Measurements from ENCODE around the gene WDR45B. TPM values are rescaled to one million over a fixed set of nuclear protein-coding genes. Genes with fewer than 3 reads are reported as not detected.

WDR45B gene
- total RNA-seq, 1 experiment from 2014 or later, result 96.5 TPM

DNA sequence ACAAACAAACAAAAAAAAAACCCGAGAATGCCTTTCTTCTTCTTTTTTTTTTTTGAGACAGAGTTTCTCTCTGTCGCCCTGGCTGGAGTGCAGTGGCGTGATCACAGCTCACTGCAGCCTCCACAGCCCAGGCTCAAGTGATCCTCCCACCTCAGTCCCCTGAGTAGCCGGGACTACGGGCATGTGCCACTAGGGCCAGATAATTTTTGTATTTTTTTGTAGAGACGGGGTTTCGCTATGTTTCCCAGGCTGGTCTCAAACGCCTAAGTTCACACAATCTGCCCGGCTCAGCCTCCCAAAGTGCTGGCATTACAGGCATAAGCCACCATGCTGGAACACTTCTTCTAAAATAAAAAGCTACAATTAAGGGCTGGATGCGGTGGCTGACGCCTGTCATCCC is 17.0 kb upstream of the WDR45B start (continued):
- TF ChIP-seq, protein P1, sequence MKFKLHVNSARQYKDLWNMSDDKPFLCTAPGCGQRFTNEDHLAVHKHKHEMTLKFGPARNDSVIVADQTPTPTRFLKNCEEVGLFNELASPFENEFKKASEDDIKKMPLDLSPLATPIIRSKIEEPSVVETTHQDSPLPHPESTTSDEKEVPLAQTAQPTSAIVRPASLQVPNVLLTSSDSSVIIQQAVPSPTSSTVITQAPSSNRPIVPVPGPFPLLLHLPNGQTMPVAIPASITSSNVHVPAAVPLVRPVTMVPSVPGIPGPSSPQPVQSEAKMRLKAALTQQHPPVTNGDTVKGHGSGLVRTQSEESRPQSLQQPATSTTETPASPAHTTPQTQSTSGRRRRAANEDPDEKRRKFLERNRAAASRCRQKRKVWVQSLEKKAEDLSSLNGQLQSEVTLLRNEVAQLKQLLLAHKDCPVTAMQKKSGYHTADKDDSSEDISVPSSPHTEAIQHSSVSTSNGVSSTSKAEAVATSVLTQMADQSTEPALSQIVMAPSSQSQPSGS (CRISPR knock-in tag; IDR thresholded peaks at IDR 0.05; ENCODE audit: borderline replicate concordance, low read depth), result no peak

DNA sequence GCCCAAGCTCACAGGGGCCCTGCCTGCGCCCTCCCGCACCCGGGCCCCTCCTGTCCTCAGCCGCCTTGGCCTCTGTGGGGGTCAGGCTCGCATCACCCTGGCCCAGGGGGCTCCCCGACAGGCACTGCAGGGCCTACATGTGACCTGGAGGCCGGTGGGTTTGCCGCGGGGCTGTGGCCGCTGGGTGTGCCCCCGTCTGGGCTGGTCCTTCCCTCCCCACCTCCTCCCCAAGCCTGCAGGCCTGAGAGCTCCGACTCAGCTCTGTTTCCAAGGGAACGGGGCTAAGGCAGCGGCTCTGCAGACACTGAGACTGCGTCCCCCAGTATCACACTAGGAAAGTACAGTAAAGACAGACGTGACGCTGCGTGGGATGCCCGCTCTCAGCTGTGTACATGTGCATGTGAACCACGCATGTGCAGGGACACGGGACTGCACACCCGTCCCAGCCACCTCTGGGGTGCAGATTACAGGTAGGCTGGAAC is 16.5 kb upstream of the WDR45B start:
- Mint-ChIP-seq H3K4me1 (peaks cover 4% of the 10 kb centered on the region), H3K4me3 (no peak overlapping the region), H3K27me3 (ENCODE audit: low read depth) (no peaks in the 10 kb centered on the region), H3K27ac (no peak overlapping the region; the same call in 1 of the 2 replicates), H3K36me3 (no peaks in the 10 kb centered on the region; the same call in 1 of the 2 replicates), H3K9me3 (peaks cover 8% of the 10 kb centered on the region)
- ATAC-seq, result no peak
- CTCF ChIA-PET, result interaction anchor here (1.0 to 1.4 kb wide), 3 partner anchors 49 to 103 kb away, joined by 3 to 4 read pairs (median 4); no protein-coding TSS in a partner anchor
- TF ChIP-seq, protein P2, sequence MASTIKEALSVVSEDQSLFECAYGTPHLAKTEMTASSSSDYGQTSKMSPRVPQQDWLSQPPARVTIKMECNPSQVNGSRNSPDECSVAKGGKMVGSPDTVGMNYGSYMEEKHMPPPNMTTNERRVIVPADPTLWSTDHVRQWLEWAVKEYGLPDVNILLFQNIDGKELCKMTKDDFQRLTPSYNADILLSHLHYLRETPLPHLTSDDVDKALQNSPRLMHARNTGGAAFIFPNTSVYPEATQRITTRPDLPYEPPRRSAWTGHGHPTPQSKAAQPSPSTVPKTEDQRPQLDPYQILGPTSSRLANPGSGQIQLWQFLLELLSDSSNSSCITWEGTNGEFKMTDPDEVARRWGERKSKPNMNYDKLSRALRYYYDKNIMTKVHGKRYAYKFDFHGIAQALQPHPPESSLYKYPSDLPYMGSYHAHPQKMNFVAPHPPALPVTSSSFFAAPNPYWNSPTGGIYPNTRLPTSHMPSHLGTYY (CRISPR knock-in tag; IDR thresholded peaks at IDR 0.05), result no peak
- no peak for TF ChIP-seq CREB1 (CRISPR knock-in tag; IDR thresholded peaks at IDR 0.05)
- no peak for TF ChIP-seq ZNF232 (CRISPR knock-in tag; IDR thresholded peaks at IDR 0.05)
- no peak for TF ChIP-seq FOXK1 (CRISPR knock-in tag; IDR thresholded peaks at IDR 0.05)
- TF ChIP-seq FOXP1 (CRISPR knock-in tag; IDR thresholded peaks at IDR 0.05; ENCODE audit: borderline replicate concordance), result no peak
- no peak for TF ChIP-seq RELA (CRISPR knock-in tag; IDR thresholded peaks at IDR 0.05; ENCODE audit: borderline replicate concordance)
- no peak for TF ChIP-seq JUN (CRISPR knock-in tag; IDR thresholded peaks at IDR 0.05)
- TF ChIP-seq SOX15 (CRISPR knock-in tag; IDR thresholded peaks at IDR 0.05), result no peak
- TF ChIP-seq RORB (CRISPR knock-in tag; IDR thresholded peaks at IDR 0.05), result no peak
- TF ChIP-seq GABPB1 (CRISPR knock-in tag; IDR thresholded peaks at IDR 0.05), result no peak
- TF ChIP-seq ZNF138 (CRISPR knock-in tag; conservative IDR thresholded peaks at IDR 0.05), result no peak
- POLR2A ChIA-PET, result no interaction called here
- DNase-seq (ENCODE audit: low spot score), result no peak

DNA sequence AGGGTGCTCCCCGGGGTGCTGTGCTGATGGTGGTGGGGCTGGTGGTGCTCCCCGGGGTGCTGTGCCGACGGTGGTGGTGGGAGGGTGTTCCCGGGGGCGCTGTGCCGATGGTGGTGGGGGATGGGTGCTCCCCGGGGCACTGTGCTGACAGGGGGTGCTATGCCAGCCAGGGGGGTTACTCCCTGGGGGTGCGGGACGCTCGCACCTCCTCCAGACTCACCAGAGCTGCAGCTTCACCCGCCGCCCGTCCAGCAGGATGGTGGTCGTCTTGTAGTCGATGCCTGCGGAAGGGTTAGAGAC is 16.0 kb upstream of the WDR45B start:
- H3K27ac Mint-ChIP-seq, result no peak overlapping the region
- no peak for TF ChIP-seq SP1 (CRISPR knock-in tag; conservative IDR thresholded peaks at IDR 0.05)
- ATAC-seq, result no peak
- DNase-seq (ENCODE audit: low spot score), result no peak
- H3K27me3 Mint-ChIP-seq (ENCODE audit: low read depth), result no peaks in the 10 kb centered on the region
- H3K4me1 Mint-ChIP-seq, result peaks cover 4% of the 10 kb centered on the region
- no peak overlapping the region for H3K4me3 Mint-ChIP-seq
- ChIA-PET POLR2A (no interaction called here), CTCF (interaction anchor here (1.0 to 1.4 kb wide), 3 partner anchors 50 to 103 kb away, joined by 3 to 4 read pairs (median 4); no protein-coding TSS in a partner anchor)
- H3K9me3 Mint-ChIP-seq, result peaks cover 10% of the 10 kb centered on the region
- H3K36me3 Mint-ChIP-seq, result no peaks in the 10 kb centered on the region; the same call in 1 of the 2 replicates

DNA sequence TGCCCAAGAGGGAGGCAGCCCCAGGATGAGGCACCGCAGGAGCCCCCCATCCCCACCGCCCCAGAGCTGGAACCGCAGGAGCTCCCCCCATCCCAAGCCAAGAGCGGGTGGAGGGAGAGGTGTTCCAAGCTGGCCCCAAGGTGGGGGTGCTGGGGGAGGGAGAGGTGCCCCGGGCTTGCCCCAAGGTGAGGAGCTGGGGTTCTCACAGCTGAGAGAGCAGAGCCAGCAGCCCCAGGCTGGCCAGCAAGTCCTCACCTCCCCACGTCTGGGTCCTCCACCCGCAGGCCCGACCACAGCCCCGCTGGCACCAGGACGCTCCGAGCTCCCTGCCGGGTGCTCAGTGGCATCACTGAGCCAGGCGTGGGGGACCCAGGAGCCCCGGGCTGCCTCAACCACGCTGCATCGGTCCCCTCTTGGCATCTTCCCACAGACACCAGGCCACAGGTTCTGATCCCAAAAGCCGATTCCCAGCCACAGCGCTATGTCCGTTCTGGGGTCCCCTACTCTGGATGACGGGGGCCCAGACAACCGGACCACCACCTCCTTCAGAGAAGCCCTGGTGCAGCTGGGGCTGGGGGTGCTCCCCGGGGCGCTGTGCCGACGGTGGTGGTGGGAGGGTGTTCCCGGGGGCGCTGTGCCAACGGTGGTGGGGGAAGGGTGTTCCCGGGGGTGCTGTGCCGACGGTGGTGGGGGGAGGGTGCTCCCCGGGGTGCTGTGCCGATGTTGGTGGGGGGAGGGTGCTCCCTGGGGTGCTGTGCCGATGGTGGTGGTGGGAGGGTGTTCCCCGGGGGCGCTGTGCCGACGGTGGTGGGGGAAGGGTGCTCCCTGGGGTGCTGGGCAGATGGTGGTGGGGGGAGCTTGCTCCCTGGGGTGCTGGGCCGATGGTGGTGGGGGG is 15.4 kb upstream of the WDR45B start:
- TF ChIP-seq IRF2 (CRISPR knock-in tag; IDR thresholded peaks at IDR 0.05; ENCODE audit: borderline replicate concordance, low read depth) (no peak), GABPB1 (CRISPR knock-in tag; IDR thresholded peaks at IDR 0.05) (no peak), FOXP1 (CRISPR knock-in tag; IDR thresholded peaks at IDR 0.05; ENCODE audit: borderline replicate concordance) (no peak), SP1 (CRISPR knock-in tag; conservative IDR thresholded peaks at IDR 0.05) (no peak), ELF4 (CRISPR knock-in tag; IDR thresholded peaks at IDR 0.05; ENCODE audit: low read depth) (no peak), ZBTB21 (CRISPR knock-in tag; IDR thresholded peaks at IDR 0.05; ENCODE audit: borderline replicate concordance) (no peak), TEAD4 (CRISPR knock-in tag; IDR thresholded peaks at IDR 0.05) (no peak), ESRRA (CRISPR knock-in tag; IDR thresholded peaks at IDR 0.05; ENCODE audit: borderline replicate concordance) (no peak), NFE2L1 (CRISPR knock-in tag; IDR thresholded peaks at IDR 0.05) (no peak)
- TF ChIP-seq, protein P3, sequence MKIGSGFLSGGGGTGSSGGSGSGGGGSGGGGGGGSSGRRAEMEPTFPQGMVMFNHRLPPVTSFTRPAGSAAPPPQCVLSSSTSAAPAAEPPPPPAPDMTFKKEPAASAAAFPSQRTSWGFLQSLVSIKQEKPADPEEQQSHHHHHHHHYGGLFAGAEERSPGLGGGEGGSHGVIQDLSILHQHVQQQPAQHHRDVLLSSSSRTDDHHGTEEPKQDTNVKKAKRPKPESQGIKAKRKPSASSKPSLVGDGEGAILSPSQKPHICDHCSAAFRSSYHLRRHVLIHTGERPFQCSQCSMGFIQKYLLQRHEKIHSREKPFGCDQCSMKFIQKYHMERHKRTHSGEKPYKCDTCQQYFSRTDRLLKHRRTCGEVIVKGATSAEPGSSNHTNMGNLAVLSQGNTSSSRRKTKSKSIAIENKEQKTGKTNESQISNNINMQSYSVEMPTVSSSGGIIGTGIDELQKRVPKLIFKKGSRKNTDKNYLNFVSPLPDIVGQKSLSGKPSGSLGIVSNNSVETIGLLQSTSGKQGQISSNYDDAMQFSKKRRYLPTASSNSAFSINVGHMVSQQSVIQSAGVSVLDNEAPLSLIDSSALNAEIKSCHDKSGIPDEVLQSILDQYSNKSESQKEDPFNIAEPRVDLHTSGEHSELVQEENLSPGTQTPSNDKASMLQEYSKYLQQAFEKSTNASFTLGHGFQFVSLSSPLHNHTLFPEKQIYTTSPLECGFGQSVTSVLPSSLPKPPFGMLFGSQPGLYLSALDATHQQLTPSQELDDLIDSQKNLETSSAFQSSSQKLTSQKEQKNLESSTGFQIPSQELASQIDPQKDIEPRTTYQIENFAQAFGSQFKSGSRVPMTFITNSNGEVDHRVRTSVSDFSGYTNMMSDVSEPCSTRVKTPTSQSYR (CRISPR knock-in tag; IDR thresholded peaks at IDR 0.05), result no peak
- TF ChIP-seq, protein P4, sequence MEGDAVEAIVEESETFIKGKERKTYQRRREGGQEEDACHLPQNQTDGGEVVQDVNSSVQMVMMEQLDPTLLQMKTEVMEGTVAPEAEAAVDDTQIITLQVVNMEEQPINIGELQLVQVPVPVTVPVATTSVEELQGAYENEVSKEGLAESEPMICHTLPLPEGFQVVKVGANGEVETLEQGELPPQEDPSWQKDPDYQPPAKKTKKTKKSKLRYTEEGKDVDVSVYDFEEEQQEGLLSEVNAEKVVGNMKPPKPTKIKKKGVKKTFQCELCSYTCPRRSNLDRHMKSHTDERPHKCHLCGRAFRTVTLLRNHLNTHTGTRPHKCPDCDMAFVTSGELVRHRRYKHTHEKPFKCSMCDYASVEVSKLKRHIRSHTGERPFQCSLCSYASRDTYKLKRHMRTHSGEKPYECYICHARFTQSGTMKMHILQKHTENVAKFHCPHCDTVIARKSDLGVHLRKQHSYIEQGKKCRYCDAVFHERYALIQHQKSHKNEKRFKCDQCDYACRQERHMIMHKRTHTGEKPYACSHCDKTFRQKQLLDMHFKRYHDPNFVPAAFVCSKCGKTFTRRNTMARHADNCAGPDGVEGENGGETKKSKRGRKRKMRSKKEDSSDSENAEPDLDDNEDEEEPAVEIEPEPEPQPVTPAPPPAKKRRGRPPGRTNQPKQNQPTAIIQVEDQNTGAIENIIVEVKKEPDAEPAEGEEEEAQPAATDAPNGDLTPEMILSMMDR (IDR thresholded peaks at IDR 0.05), result no peak
- Mint-ChIP-seq H3K36me3 (no peaks in the 10 kb centered on the region; the same call in 1 of the 2 replicates), H3K4me1 (peaks cover 2% of the 10 kb centered on the region), H3K27me3 (ENCODE audit: low read depth) (no peaks in the 10 kb centered on the region), H3K27ac (no peak overlapping the region), H3K9me3 (peaks cover 10% of the 10 kb centered on the region), H3K4me3 (no peak overlapping the region)
- DNase-seq (ENCODE audit: low spot score), result no peak
- ATAC-seq, result no peak
- ChIA-PET POLR2A (no interaction called here), CTCF (interaction anchor here (1.0 to 1.4 kb wide), 5 partner anchors 16 to 114 kb away, joined by 3 to 4 read pairs (median 3); no protein-coding TSS in a partner anchor)
